T-helper 17 cell (primary cell): ENCODE results near the gene ERV3-1. TPM values are rescaled to one million over a fixed set of nuclear protein-coding genes. Genes with fewer than 3 reads are reported as not detected.
A peak's percentile ranks its signal among the peaks of the same experiment; 100 is the strongest.
"Not testable (repeated sequence)": the region's sequence is repeated elsewhere in the genome, so short reads cannot be mapped to it uniquely, and the experiment has no call there.

Experiments used
- ATAC-seq: fragments of 150-1000 bp; cut with Tn5 transposase; 2 replicates; pipeline ENCODE4 v1.10.0; 2021; ENCODE audit warnings: mild to moderate bottlenecking, moderate library complexity
- DNase-seq, 3 donors: peaks; one replicate each; pipeline versions ENCODE4 v3.0.0 to v3.0.0-alpha.2; 2020 to 2021
- H3K9me3 ChIP-seq: one replicate; pipeline ENCODE4 v1.7.0; 2013; ENCODE audit warnings: low read length, mild to moderate bottlenecking; ENCODE audit not compliant: control insufficient read depth, poor library complexity, severe bottlenecking
- H3K27ac Mint-ChIP-seq: one replicate; pipeline ENCODE4 v1.8.0; 2022; ENCODE audit warnings: mild to moderate bottlenecking, moderate library complexity, mixed read lengths
- H3K27me3 Mint-ChIP-seq: one replicate; pipeline ENCODE4 v1.8.0; 2022; ENCODE audit warnings: mixed read lengths
- H3K36me3 Mint-ChIP-seq: one replicate; pipeline ENCODE4 v1.8.0; 2022; ENCODE audit warnings: low read depth, mixed read lengths
- H3K4me1 Mint-ChIP-seq: one replicate; pipeline ENCODE4 v1.8.0; 2022; ENCODE audit warnings: mild to moderate bottlenecking, mixed read lengths
- H3K4me3 Mint-ChIP-seq: one replicate; pipeline ENCODE4 v1.8.0; 2022; ENCODE audit warnings: mild to moderate bottlenecking, moderate library complexity, mixed read lengths
- total RNA-seq, 4 donors: library from RNA in 2 of 4; stranded (reverse) in 2 of 4; gene quantifications; one replicate each; pipeline ENCODE4 v1.2.3 and lab custom pipeline; 2022 to 2026

Gene ERV3-1
- total RNA-seq, 2 donors from 2014 or later, result 15.2 to 21.8 TPM

DNA sequence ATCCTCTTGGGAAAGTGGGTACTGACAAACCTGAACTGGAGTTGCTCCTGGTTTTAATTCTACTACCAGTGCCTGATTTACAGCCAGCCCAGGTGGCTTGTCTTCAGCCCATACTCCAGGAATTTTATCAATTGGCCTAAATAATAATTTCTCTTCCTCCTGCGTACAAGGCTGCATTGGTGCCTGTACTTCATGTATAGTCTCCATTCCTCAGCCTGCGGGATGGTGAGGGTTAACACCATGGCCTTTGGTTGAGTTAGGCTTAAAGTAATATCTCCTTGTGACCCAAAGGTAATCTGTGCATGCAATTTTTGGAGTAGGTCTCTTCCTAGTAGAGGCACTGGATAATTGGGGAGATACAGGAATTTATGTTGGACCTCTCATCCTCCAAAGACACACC is 10.2 kb downstream of the ERV3-1 start:
- Mint-ChIP-seq H3K27ac (no peak overlapping the region), H3K36me3 (peaks cover 6% of the 10 kb centered on the region)

DNA sequence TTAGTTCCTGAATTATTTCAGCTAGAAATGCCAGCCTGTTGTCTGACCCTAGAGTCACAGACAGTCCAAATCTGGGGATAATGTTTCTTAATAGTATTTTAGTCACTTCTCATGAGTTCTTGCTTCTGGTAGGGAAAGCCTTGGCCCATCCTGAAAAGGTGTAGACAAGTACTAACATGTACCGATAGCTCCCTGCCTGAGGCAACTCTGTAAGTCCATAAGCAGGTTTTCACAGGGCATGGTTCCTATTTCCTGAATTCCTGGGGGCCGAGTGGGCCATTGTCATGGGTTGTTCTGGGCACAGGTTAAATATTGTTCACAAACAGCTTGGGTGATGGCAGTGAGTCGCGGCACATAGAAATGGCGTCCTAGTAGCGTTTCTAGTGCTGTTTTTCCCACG is 12.6 kb downstream of the ERV3-1 start:
- H3K36me3 Mint-ChIP-seq, result peaks cover 5% of the 10 kb centered on the region
- DNase-seq, result no peak
- H3K9me3 ChIP-seq, result peaks cover 6% of the 10 kb centered on the region

More for the DNA sequence above, 10.2 kb downstream of the ERV3-1 start:
- no peak for DNase-seq
- Mint-ChIP-seq H3K27me3 (no peaks in the 10 kb centered on the region), H3K4me3 (no peak overlapping the region), H3K4me1 (no peaks in the 10 kb centered on the region)
- no peak for ATAC-seq
- peaks cover 6% of the 10 kb centered on the region for H3K9me3 ChIP-seq

DNA sequence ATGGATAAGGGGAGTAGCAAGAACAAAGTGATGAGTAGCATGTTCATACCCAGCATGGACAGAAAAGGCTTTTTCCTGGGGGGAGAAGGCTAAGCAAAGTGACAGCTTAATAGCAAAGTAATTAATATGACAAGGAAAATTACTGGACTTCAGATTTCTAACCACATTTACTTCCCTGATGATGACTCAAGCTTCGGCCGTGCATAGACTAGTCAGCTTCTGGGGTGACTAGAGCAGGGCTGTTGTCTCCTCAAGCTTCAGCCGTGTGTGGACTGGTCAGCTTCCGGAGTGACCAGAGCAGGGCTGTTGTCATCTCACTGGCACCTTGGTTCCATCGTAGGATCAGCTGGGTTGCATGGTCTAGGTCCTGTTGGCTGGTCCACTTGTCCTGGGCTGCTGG is 13.5 kb downstream of the ERV3-1 start:
- DNase-seq (no peak), ATAC-seq (no peak)
- peaks cover 6% of the 10 kb centered on the region for H3K9me3 ChIP-seq
- H3K4me3 Mint-ChIP-seq, result no peak overlapping the region
- no peaks in the 10 kb centered on the region for H3K4me1 Mint-ChIP-seq
- no peaks in the 10 kb centered on the region for H3K27me3 Mint-ChIP-seq
- peaks cover 3% of the 10 kb centered on the region for H3K36me3 Mint-ChIP-seq
- H3K27ac Mint-ChIP-seq, result no peak overlapping the region

More for the DNA sequence above, 12.6 kb downstream of the ERV3-1 start:
- Mint-ChIP-seq H3K27ac (no peak overlapping the region), H3K4me1 (no peaks in the 10 kb centered on the region), H3K27me3 (no peaks in the 10 kb centered on the region), H3K4me3 (no peak overlapping the region)
- no peak for ATAC-seq

DNA sequence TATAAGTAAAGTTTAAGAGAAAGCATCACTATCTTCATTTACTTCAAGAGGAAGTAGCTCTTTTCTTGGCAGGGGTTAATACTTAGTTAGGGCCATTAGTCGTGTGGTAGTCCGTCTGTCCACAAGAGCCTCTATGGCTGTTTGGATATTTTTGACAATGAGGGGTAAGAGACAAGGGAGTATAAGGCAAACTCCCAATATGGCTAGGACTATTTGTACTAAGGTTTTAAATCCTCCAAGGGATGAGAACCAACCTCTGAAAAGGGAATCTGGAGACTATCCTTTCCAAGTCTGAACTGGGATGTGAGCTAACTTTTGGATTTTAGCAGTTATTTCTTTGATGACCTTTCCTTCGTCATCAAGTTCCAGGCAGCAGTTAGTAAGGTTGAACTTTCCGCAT is 15.6 kb downstream of the ERV3-1 start, which contains the start of gene ZNF117:
ZNF117 (minus strand) TSS at position 101 of the 400 bp plus-strand sequence.
- H3K4me1 Mint-ChIP-seq, result no peaks in the 10 kb centered on the region
- peaks cover 13% of the 10 kb centered on the region for H3K9me3 ChIP-seq
- no peak for DNase-seq
- no peaks in the 10 kb centered on the region for H3K27me3 Mint-ChIP-seq
- no peak within 1 kb of the TSS for H3K27ac Mint-ChIP-seq
- ATAC-seq, result no peak
- H3K4me3 Mint-ChIP-seq, result no peak within 1 kb of the TSS
- peaks cover 6% of the 10 kb centered on the region for H3K36me3 Mint-ChIP-seq

DNA sequence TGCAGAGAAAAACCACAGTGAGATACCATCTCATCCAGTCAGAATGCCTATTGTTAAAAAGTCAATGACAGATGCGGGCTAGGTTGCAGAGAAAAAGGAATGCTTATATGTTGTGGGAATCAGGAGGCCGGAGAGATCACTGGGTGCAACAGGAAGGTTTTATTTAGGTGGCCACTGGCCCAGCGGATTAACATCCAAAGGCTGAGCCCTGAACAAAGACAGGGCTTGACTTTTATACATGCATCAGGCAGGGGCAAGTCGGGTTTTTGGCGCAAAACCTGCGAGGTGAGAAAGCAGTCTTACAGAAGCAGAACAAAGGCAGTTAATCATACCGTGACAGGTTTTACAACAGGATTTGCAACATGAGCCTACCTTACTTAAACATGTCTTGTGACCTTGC is 16.3 kb downstream of the ERV3-1 start:
- Mint-ChIP-seq H3K4me3 (no peak overlapping the region), H3K4me1 (no peaks in the 10 kb centered on the region), H3K27ac (no peak overlapping the region), H3K36me3 (peaks cover 6% of the 10 kb centered on the region), H3K27me3 (no peaks in the 10 kb centered on the region)
- ATAC-seq (no peak), DNase-seq (no peak)
- peaks cover 8% of the 10 kb centered on the region for H3K9me3 ChIP-seq

DNA sequence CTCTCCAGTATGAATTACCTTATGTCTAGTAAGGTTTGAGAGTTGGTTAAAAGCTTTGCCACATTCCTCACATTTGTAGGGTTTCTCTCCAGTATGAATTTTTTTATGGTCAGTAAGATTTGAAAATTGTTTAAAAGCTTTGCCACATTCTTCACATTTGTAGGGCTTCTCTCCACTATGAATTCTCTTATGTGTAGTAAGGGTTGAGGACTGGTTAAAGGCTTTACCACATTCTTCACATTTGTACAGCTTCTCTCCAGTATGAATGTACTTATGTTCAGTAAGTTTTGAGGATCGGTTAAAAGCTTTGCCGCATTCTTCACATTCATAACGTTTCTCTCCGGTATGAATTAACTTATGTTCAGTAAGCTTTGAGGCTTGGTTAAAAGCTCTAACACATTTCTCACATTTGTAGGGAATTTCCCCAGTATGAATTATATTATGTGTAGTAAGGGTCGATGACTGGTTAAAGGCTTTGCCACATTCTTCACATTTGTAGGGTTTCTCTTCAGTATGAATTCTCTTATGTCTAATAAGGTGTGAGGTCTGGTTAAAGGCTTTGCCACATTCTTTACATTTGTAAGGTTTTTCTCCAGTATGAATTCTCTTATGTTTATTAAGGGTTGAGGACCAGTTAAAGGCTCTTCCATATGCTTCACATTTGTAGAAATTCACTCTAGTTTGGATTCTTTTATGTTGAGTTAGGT is 27.8 kb downstream of the ERV3-1 start:
- no peaks in the 10 kb centered on the region for H3K4me1 Mint-ChIP-seq
- no peak overlapping the region for H3K4me3 Mint-ChIP-seq
- peaks cover 23% of the 10 kb centered on the region for H3K9me3 ChIP-seq
- ATAC-seq, result no peak
- no peak for DNase-seq
- peaks cover 15% of the 10 kb centered on the region for H3K36me3 Mint-ChIP-seq
- H3K27me3 Mint-ChIP-seq, result no peaks in the 10 kb centered on the region
- no peak overlapping the region for H3K27ac Mint-ChIP-seq

DNA sequence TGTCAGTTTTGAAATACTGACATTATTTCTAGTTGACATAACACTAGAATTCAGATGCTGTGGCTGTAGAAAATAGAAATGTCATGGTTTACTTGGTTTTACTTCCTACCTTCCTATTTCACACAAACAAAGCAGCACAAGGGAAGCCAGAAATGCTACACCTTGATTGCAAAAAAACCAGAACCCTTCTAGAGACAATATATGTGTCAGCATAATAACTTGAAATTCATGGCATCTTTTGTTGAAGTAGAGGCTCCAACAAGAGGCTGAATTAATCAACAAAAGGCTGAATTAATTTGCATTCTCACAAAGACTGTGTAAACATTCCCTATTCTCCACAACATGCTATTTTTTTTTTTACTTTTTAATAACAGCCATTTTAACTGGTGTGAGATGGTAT is 40.9 kb downstream of the ERV3-1 start:
- ATAC-seq (no peak), DNase-seq (no peak)
- H3K9me3 ChIP-seq, result peaks cover 7% of the 10 kb centered on the region
- no peaks in the 10 kb centered on the region for H3K36me3 Mint-ChIP-seq
- H3K27me3 Mint-ChIP-seq, result no peaks in the 10 kb centered on the region
- no peaks in the 10 kb centered on the region for H3K4me1 Mint-ChIP-seq
- H3K27ac Mint-ChIP-seq, result no peak overlapping the region
- H3K4me3 Mint-ChIP-seq, result no peak overlapping the region

DNA sequence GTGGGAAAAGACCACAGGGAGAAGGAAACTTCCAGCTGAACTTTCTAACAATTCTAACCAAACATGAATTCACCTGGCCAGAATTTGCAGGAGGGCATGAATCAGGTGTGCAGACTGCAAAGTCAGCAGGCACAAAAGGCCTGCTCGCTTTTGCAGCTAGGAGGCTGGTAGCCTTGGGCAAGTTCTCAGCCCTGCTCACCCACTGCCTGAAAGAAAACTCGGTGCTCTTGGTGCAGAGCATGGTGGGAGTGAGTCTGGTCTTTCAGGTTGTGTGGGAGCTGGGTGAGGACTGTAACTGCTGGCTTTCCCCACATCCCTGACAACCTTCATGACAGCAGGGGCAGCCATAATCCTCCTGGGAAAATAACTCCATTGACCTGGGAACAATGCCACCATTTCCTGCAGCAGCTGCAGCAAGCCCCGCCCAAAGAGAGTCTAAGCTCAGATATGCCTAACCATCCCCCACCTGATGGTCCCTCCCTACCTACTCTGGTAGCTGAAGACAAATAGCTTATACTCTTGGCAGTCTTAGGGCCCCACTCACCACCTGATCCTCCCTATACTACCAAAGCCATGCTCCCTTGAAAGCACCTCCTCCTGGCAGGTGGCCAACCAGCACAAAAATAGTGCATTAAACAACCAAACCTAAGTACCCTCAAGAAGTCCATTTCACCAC is 47.3 kb downstream of the ERV3-1 start:
- DNase-seq (no peak), ATAC-seq (no peak)
- no peak overlapping the region for H3K27ac Mint-ChIP-seq
- H3K4me3 Mint-ChIP-seq, result no peak overlapping the region
- H3K36me3 Mint-ChIP-seq, result no peaks in the 10 kb centered on the region
- peaks cover 3% of the 10 kb centered on the region for H3K9me3 ChIP-seq
- no peaks in the 10 kb centered on the region for H3K27me3 Mint-ChIP-seq
- H3K4me1 Mint-ChIP-seq, result no peaks in the 10 kb centered on the region

DNA sequence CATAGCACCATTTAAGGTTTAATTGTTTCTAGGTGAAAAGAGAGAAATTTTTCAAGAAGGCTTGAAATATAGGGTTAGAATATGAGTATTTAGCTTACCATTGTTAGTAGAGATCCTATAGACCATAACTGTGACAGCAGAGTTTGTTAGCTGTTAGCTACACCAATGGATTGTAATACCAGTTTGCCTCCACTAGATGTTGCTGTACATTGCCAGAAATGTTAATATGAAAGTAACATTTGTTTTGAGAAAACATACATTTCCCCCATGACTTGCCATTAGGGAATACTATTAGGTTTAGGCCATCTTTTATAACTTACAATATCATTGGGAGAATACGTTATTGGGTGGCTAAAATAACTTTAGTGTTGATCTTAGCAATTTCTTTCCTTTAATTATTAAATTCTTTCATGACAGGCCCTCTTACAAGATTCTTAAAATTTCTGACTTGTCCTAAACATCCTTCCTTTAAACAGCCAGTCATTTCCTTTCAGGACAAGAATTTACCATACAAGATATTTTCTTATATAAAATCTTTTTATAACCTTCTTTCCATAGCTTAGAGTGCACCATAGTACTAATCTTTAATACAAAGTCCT is 55.1 kb downstream of the ERV3-1 start:
- Mint-ChIP-seq H3K27ac (no peak overlapping the region), H3K4me1 (peaks cover 4% of the 10 kb centered on the region), H3K27me3 (peaks cover 41% of the 10 kb centered on the region), H3K36me3 (no peaks in the 10 kb centered on the region), H3K4me3 (no peak overlapping the region)
- no peaks in the 10 kb centered on the region for H3K9me3 ChIP-seq
- peak; percentile 66 for ATAC-seq
- no peak for DNase-seq

DNA sequence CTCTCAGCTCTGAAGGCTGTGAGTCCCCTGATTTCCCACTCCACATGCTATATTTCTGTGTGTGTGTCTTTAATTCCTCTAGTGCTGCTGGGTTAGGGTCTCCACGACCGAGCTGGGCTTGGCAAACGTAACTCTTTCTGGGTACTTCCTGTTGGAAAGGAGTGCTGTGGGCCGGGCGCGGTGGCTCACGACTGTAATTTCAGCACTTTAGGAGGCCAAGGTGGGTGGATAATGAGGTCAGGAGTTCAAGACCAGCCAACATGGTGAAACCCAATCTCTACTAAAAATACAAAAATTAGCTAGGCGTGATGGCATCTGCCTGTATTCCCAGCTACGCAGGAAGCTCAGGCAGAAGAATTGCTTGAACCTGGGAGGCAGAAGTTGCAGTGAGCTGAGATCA is 55.8 kb downstream of the ERV3-1 start:
- not testable (repeated sequence) for DNase-seq, H3K27ac Mint-ChIP-seq, ATAC-seq, H3K9me3 ChIP-seq, H3K4me3 Mint-ChIP-seq, H3K36me3 Mint-ChIP-seq, H3K4me1 Mint-ChIP-seq
- peaks cover 47% of the 10 kb centered on the region for H3K27me3 Mint-ChIP-seq

DNA sequence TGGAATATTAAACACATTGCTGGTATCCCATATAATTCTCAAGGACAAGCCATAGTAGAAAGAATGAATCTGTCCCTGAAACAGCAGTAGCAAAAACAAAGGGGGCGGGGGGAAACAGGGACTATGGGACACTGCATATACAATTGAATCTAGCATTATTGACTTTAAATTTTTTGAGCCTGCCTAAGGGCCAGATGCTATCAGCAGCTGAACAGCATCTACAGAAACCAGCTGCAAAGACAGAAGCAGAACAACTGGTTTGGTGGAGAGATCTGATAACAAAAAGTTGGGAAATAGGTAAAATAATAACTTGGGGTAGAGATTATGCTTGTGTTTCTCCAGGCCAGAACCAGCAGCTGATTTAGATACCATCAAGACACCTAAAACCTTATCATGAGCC is 57.7 kb downstream of the ERV3-1 start:
- not testable (repeated sequence) for DNase-seq, H3K4me1 Mint-ChIP-seq, H3K36me3 Mint-ChIP-seq, ATAC-seq, H3K4me3 Mint-ChIP-seq, H3K9me3 ChIP-seq, H3K27ac Mint-ChIP-seq
- H3K27me3 Mint-ChIP-seq, result peaks cover 60% of the 10 kb centered on the region

DNA sequence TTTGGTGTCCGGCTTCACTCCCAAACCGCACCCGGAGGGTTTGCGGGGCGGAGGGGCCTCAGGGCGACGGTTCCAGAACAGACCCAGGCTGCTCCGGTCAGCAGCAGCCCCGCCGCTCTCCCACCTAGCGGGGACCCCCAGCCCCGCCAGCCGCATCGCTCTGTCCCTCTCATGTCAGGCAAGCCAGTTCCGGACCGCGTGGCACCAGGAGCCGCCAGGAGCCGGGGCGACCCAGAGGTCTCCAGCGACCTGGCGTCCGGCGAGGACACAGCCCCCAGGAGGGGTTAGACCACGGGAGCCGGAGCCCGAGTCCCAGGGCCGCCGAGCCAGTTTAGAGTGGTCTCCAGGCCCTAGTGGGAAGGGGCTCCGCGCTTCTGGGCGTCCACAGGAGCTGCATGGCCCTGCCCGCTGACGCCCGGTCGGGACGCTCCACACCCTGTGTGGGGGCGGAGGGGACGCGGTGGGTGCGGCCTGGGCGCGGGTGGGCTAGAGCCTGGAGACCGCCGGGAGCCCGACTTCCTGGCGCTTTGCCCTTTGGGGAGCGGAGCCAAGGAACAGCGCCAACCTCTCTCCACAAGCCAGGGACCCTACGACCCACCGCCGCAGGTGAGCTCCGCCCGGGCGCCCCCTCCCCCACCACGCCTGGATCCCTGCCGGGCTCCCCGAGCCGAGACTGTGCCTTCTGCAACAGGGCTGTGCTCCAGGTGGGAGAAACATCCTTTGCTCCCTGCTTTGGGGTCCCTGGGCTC is 59.1 kb downstream of the ERV3-1 start:
- H3K27ac Mint-ChIP-seq, result no peak overlapping the region
- H3K4me1 Mint-ChIP-seq, result peaks cover 4% of the 10 kb centered on the region
- H3K27me3 Mint-ChIP-seq, result peaks cover 63% of the 10 kb centered on the region
- ATAC-seq (no peak), DNase-seq (no peak)
- no peaks in the 10 kb centered on the region for H3K9me3 ChIP-seq
- H3K4me3 Mint-ChIP-seq, result peak overlapping the region; percentile 59
- H3K36me3 Mint-ChIP-seq, result no peaks in the 10 kb centered on the region

DNA sequence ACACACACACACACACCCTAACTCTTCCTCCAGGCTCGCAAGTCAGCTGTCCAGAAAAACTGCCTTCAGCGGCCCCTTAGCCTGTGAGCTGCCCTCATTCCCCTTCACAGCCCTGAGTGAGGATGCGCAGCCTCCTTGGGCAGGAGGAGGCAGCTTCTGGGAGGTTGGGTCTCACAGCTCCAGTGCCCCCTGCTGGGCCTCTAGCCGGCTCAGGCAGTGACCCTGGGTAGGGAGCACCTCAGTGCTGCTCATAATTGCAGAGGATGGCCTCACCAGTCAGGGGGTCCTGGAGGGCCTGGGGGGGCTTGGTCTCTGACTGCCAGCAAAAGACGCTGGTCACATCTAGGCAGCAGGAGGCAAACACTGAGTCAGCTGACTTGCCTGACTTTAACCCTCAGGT is 59.7 kb downstream of the ERV3-1 start:
- Mint-ChIP-seq H3K36me3 (no peaks in the 10 kb centered on the region), H3K4me3 (no peak overlapping the region), H3K4me1 (peaks cover 4% of the 10 kb centered on the region), H3K27ac (peak overlapping the region; percentile 67), H3K27me3 (peaks cover 64% of the 10 kb centered on the region)
- peak; percentile 39 for ATAC-seq
- no peaks in the 10 kb centered on the region for H3K9me3 ChIP-seq
- no peak for DNase-seq
